Muscle layer of duodenum (tissue), 2 donors: ENCODE results near the gene ARID5B.

Source experiments
- H3K27ac ChIP-seq: one replicate; pipeline ENCODE4 v1.7.0; 2013; ENCODE audit warnings: mild to moderate bottlenecking, low read length
- H3K27me3 ChIP-seq: one replicate; pipeline ENCODE4 v1.7.0; 2013; ENCODE audit warnings: low read depth, mild to moderate bottlenecking, control low read depth, low read length
- H3K36me3 ChIP-seq, 2 donors: one replicate each; pipeline ENCODE4 v1.7.0; 2013; ENCODE audit warnings: low read length in 2 of 2, control low read depth in 1 of 2, mild to moderate bottlenecking in 1 of 2; ENCODE audit not compliant: insufficient read depth in 2 of 2, control insufficient read depth in 1 of 2
- H3K4me1 ChIP-seq, 2 donors: one replicate each; pipeline ENCODE4 v1.7.0; 2013; ENCODE audit warnings: low read length in 2 of 2, mild to moderate bottlenecking in 2 of 2, control low read depth in 1 of 2, moderate library complexity in 1 of 2; ENCODE audit not compliant: insufficient read depth in 2 of 2, control insufficient read depth in 1 of 2
- H3K4me3 ChIP-seq, 2 donors: one replicate each; pipeline ENCODE4 v1.7.0; 2013; ENCODE audit warnings: low read length in 2 of 2, low read depth in 1 of 2, mild to moderate bottlenecking in 1 of 2
- H3K9me3 ChIP-seq, 2 donors: one replicate each; pipeline ENCODE4 v1.7.0; 2013; ENCODE audit warnings: low read length in 2 of 2, control low read depth in 1 of 2, mild to moderate bottlenecking in 1 of 2; ENCODE audit not compliant: control insufficient read depth in 1 of 2
- donor health status: healthy.

The ARID5B gene

DNA sequence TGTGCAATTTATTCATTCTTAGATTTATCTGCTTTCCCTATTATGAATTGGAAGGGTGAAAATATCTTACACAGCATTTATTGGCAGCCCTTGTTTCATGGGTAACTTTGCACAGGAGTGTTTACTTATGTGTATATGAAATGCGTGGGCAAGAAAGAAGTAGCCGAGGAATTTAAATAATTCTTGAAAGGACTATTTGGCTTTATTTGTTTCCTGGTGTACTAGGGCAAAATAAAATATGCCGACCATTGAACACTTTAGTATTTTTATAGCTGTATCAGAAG, 93.7 kb downstream of the ARID5B start:
- H3K9me3 ChIP-seq = no peaks in the 10 kb centered on the region

DNA sequence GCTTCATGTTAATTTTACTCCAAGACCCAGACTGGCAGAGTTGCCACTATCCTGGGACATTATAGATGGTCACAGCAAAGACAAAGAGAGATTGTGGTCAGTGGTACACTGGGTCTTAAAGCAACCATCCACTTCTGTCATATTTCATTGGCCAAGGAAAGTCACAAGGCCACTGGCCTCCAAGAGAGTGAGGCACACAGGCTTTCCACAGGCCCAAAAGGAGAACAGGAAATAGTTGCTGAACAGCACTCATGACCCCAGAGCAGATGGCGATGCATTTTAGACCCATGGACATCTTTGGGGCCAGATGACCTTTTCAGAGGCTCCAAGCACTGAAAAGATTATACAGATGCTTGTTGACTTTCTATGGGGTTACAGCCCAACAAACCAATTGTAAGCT, 97.4 kb downstream of the ARID5B start:
- Histone ChIP-seq H3K27ac (no peak overlapping the region), H3K9me3 (no peaks in the 10 kb centered on the region), H3K4me1 (peaks cover 0 to 4% of the 10 kb centered on the region in 2 donors), H3K36me3 (no peaks in the 10 kb centered on the region), H3K27me3 (no peaks in the 10 kb centered on the region), H3K4me3 (no peak overlapping the region)

More for the DNA sequence above, 93.7 kb downstream of the ARID5B start:
- Histone ChIP-seq H3K36me3 (peaks cover 0 to 15% of the 10 kb centered on the region in 2 donors), H3K27ac (no peak overlapping the region), H3K4me3 (no peak overlapping the region), H3K27me3 (no peaks in the 10 kb centered on the region), H3K4me1 (peaks cover 7 to 9% of the 10 kb centered on the region in 2 donors)

DNA sequence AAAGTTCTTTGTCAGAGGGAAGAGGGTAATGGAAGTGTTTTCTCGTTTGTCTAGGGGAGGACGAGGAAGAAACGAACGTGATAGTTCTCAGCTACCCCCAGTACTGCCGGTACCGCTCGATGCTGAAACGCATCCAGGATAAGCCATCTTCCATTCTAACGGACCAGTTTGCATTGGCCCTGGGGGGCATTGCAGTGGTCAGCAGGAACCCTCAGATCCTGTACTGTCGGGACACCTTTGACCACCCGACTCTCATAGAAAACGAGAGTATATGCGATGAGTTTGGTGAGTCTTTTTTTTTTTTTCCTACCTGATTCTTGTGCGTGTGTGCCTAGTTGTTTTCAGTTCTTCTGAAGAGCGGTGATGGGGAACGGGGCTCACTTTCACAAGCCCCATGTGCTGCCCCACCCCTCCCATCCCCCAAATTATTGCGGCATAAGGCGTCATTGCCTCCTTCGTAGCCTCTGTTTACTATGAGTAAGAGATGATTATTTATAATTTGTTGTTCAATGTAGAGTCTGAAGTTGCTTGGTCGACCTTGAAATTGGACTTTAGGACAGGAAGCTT, 98.6 kb downstream of the ARID5B start:
- Histone ChIP-seq H3K36me3 (no peaks in the 10 kb centered on the region), H3K4me1 (peaks cover 0 to 12% of the 10 kb centered on the region in 2 donors), H3K9me3 (no peaks in the 10 kb centered on the region), H3K4me3 (no peak overlapping the region), H3K27me3 (no peaks in the 10 kb centered on the region), H3K27ac (no peak overlapping the region)

DNA sequence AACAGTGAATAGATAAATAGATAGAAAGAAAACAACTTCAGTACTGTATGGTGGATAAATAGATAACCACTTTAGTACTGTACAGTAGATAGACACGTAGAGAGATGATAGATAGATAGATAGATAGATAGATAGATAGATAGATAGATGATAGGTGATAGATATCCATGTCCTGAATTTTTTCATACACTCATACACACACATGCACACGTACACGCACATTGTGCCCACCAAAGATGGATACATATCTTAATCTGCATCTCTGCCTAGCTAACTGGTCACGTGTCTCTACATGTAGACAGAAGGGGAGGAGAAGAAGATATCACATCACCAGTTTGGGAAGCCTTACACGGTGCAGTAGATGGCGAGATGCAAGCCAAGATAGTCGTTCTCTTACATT, 99.2 kb downstream of the ARID5B start:
- Histone ChIP-seq H3K27ac (no peak overlapping the region), H3K27me3 (no peaks in the 10 kb centered on the region), H3K4me3 (no peak overlapping the region), H3K9me3 (no peaks in the 10 kb centered on the region), H3K4me1 (peaks cover 0 to 13% of the 10 kb centered on the region in 2 donors), H3K36me3 (no peaks in the 10 kb centered on the region)

- no peak overlapping the region for H3K27ac ChIP-seq
- H3K4me1 ChIP-seq = peaks cover 0 to 13% of the 10 kb centered on the region in 2 donors
Observed at GRCh38 chr10:62001898-62002297, 100.4 kb downstream of the ARID5B start.

DNA sequence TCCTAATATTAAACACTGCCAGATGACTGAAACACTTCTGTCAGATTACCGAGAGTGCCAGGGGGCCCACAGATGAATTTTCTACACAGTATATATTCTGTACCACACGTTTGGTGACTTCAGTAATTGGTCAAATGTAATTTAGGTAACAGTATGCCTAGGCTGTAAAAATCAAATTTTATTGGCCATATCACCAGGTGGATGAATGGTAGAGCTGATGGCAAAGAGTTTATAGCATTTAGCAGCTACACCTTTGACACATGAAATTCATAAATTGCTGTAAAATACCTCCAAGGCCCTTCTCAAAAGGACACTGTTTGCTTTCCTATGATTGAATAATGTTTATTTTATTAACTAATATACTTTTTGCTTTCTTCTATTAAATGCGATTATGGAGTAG, 101.3 kb downstream of the ARID5B start:
- no peaks in the 10 kb centered on the region for H3K36me3 ChIP-seq
- H3K4me1 ChIP-seq = peaks cover 0 to 13% of the 10 kb centered on the region in 2 donors
- H3K9me3 ChIP-seq = no peaks in the 10 kb centered on the region
- H3K27me3 ChIP-seq = no peaks in the 10 kb centered on the region
- no peak overlapping the region for H3K27ac ChIP-seq
- H3K4me3 ChIP-seq = no peak overlapping the region

More at GRCh38 chr10:62001898-62002297, 100.4 kb downstream of the ARID5B start:
- H3K9me3 ChIP-seq = no peaks in the 10 kb centered on the region
- H3K4me3 ChIP-seq = no peak overlapping the region
- no peaks in the 10 kb centered on the region for H3K27me3 ChIP-seq
- H3K36me3 ChIP-seq = no peaks in the 10 kb centered on the region

DNA sequence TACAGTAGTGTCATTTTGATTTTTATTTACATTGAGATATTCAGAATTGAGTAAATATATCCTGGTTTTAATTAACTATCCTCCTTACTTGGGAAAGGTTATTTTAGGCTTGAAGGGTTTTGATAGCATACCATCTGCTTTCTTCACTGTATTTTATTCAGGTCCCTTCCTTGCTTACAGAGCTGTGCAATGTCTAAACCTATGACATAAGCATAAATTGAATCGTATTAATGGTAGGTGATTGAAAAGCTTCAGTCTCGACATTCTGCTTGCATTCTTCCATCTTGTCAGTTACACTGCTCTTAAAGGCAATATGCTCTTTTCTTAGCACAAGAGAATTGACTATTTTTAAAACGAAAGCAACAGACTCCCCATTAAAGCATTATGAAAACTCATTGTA, 102.5 kb downstream of the ARID5B start:
- Histone ChIP-seq H3K36me3 (no peaks in the 10 kb centered on the region), H3K27ac (no peak overlapping the region), H3K9me3 (no peaks in the 10 kb centered on the region), H3K27me3 (no peaks in the 10 kb centered on the region), H3K4me1 (peaks cover 0 to 13% of the 10 kb centered on the region in 2 donors), H3K4me3 (no peak overlapping the region)

GRCh38 chr10:62005281-62005680, 103.8 kb downstream of the ARID5B start:
- H3K27me3 ChIP-seq = no peaks in the 10 kb centered on the region
- H3K4me1 ChIP-seq = peaks cover 0 to 13% of the 10 kb centered on the region in 2 donors
- H3K36me3 ChIP-seq = no peaks in the 10 kb centered on the region
- H3K4me3 ChIP-seq = no peak overlapping the region
- H3K27ac ChIP-seq = no peak overlapping the region
- no peaks in the 10 kb centered on the region for H3K9me3 ChIP-seq

DNA sequence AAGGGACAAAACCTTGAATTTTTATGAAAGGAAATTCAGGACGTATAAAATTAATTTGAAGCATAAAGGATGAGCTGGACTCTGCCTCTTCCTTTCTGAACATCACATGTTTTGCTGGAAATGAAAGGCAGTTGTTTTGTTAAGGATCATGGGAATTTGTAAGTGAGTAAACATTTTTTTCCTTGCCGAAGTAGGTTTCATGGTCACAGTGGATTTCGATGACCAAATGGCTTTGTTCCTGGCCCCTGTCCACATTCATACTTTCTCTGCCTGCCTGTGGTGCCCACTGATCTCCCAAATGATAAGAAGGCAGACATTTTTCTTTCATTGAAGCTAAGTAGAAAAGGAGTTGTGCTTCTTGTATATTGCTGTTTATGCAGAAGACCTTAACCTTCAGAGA, 104.2 kb downstream of the ARID5B start:
- peaks cover 0 to 13% of the 10 kb centered on the region in 2 donors for H3K4me1 ChIP-seq
- H3K27me3 ChIP-seq = no peaks in the 10 kb centered on the region
- H3K27ac ChIP-seq = no peak overlapping the region
- H3K4me3 ChIP-seq = no peak overlapping the region
- H3K9me3 ChIP-seq = no peaks in the 10 kb centered on the region
- no peaks in the 10 kb centered on the region for H3K36me3 ChIP-seq

DNA sequence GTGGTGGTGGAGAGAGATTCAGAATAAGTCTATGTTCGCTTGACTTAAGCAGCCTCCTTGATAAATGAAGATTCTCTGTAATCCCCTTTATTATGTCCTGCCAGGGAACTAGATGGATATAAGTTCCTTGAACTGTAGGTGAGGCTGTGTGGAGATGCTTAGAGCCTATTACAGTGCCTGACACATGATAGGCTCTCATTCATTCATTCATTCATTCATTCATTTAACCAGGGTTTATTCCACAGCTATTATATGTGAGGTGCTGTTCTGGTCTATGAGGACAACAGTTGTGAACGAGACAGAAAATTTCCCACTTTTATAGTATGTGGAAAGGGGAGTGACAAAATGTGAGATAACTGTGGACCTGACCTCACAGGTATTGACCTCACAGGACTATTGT, 105.6 kb downstream of the ARID5B start:
- Histone ChIP-seq H3K27me3 (no peaks in the 10 kb centered on the region), H3K36me3 (no peaks in the 10 kb centered on the region), H3K27ac (no peak overlapping the region), H3K4me1 (peaks cover 0 to 13% of the 10 kb centered on the region in 2 donors), H3K4me3 (no peak overlapping the region), H3K9me3 (no peaks in the 10 kb centered on the region)

DNA sequence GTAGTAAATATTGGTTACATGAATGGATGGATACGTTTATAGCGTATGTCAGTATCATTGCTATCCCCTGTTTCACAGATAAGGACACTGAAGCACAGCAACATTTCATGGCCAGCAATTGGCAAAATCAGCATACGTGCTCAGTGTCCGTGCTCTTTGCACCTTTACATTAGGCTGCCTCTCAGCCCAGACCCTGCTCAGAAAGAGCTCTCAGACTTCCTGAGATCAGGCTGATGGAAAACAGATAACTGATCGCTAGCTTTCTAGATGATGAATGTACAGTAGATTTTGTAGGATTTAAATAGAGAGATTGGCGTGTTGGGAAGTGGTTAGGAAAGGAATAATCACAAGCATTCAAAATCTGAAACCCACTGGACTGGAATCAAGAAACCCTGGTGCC, 106.7 kb downstream of the ARID5B start:
- no peak overlapping the region for H3K27ac ChIP-seq
- H3K36me3 ChIP-seq = no peaks in the 10 kb centered on the region
- H3K4me3 ChIP-seq = no peak overlapping the region
- peaks cover 0 to 13% of the 10 kb centered on the region in 2 donors for H3K4me1 ChIP-seq
- H3K9me3 ChIP-seq = no peaks in the 10 kb centered on the region
- no peaks in the 10 kb centered on the region for H3K27me3 ChIP-seq

DNA sequence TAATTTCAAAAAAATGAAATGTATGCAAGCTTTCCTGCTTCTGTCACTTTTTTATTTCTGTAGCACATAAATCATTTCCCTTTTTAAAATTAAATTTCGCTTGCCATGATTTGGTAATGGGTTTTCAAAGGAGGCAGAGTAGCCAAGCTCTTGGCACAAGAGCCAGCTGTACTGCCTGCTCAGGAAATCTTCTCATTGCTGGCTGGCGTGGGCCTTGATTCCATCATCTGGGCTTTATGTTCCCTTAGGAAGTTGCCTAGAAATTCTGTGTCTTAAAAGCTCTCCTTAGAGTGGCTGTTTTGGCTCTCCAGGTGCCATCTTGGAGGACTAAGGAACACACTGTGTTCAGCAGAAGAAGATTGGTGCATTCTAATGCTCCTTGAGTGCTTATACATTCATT, 107.4 kb downstream of the ARID5B start:
- no peaks in the 10 kb centered on the region for H3K27me3 ChIP-seq
- H3K27ac ChIP-seq = no peak overlapping the region
- no peaks in the 10 kb centered on the region for H3K9me3 ChIP-seq
- H3K4me3 ChIP-seq = no peak overlapping the region
- peaks cover 0 to 12% of the 10 kb centered on the region in 2 donors for H3K4me1 ChIP-seq
- no peaks in the 10 kb centered on the region for H3K36me3 ChIP-seq
